Fibroblast of pulmonary artery (primary cell): ENCODE measurements around the gene PCID2.
A peak's percentile ranks its signal among the peaks of the same experiment; 100 is the strongest.

Source experiments
- DNase-seq: peaks from one replicate; pipeline ENCODE4 v3.0.0-alpha.2; 2010; ENCODE audit warnings: low read depth
- H3K4me3 ChIP-seq: replicated peaks from 2 replicates; pipeline ENCODE4 v1.5.1; 2011; ENCODE audit warnings: low read depth, mild to moderate bottlenecking, control low read depth, low read length, moderate library complexity
- CTCF ChIP-seq: IDR thresholded peaks from 2 replicates; pipeline ENCODE4 v1.5.1; 2011; ENCODE audit warnings: mild to moderate bottlenecking, control low read depth, low read length, inconsistent platforms; ENCODE audit errors: missing control alignments

Gene PCID2

GRCh38 chr13:113138792-113139551 is 69.5 kb downstream of the PCID2 start:
- H3K4me3 ChIP-seq: no peak overlapping the region
- no peak for TF ChIP-seq CTCF
- no peak for DNase-seq

- DNase-seq: no peak
- no peak for TF ChIP-seq CTCF
Measured at GRCh38 chr13:113137691-113138298, 70.7 kb downstream of the PCID2 start.

GRCh38 chr13:113135281-113135760 is 73.1 kb downstream of the PCID2 start:
- TF ChIP-seq CTCF: no peak
- H3K4me3 ChIP-seq: no peak overlapping the region
- no peak for DNase-seq

More at GRCh38 chr13:113137691-113138298, 70.7 kb downstream of the PCID2 start:
- H3K4me3 ChIP-seq: no peak overlapping the region

- H3K4me3 ChIP-seq: peak overlapping the region; percentile 25
- peak; percentile 41 for DNase-seq
- TF ChIP-seq CTCF: no peak
Measured at GRCh38 chr13:113129921-113130750, 78.3 kb downstream of the PCID2 start.

DNA sequence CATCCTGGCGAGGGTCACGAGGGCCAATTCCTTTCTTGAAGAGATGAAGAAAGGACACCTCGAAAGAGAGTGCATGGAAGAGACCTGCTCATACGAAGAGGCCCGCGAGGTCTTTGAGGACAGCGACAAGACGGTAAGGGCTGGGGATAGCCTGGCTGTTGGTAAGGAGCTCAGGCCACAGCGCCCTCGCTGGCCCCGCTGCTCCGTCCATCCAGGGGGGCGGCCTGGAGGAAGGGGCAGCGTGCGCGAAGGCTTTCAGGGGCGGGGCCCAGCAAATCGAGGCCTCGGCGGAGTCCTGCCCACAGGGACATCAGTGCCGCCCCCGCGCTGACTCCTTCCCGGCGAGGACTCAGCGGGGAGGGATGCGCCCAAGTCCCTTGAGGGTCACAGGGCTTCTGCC is 79.0 kb downstream of the PCID2 start:
- TF ChIP-seq CTCF: no peak
- no peak overlapping the region for H3K4me3 ChIP-seq
- no peak for DNase-seq
